Panc1 (cell line): Measurements from ENCODE around the gene LTO1. TPM values are rescaled to one million over a fixed set of nuclear protein-coding genes. Genes with fewer than 3 reads are reported as not detected.

Experiments used
- ATAC-seq: fragments of 200-7000 bp; cut with Tn5 transposase; 2 replicates; pipeline ENCODE4 v1.9.1; 2020; ENCODE audit warnings: mild to moderate bottlenecking, moderate library complexity
- BruUV-seq: library from RNA; stranded (reverse); fragments of 400-500 nt; replicated peaks from 2 replicates; lab custom pipeline; 2021; lab: Mats Ljungman, UMichigan
- CTCF ChIA-PET: fragments of 300-600 bp; sonication (Branson Sonifier 250); formaldehyde crosslinking; loops from one replicate; lab custom pipeline; 2022; ENCODE audit warnings: antibody characterized with exemption; lab: Charles Lee
- POLR2A ChIA-PET: fragments of 300-600 bp; sonication (Branson Sonifier 250); formaldehyde crosslinking; loops from one replicate; lab custom pipeline; 2022; ENCODE audit warnings: antibody characterized with exemption; lab: Charles Lee
- DNase-seq: peaks from one replicate; pipeline ENCODE4 v3.0.0-alpha.2; 2010; ENCODE audit warnings: low read depth, low spot score
- H3K27ac ChIP-seq: 2 replicates; pipeline ENCODE4 v1.5.1; 2011; ENCODE audit warnings: mild to moderate bottlenecking, low read length, inconsistent platforms
- H3K27me3 ChIP-seq: fragments of 200-500 bp; sonication (Bioruptor generic); 2 replicates; pipeline ENCODE4 v1.6.0; 2014; ENCODE audit warnings: low read length, inconsistent platforms; ENCODE audit not compliant: control insufficient read depth, insufficient read depth
- H3K36me3 ChIP-seq: fragments of 200-500 bp; sonication (Bioruptor generic); 2 replicates; pipeline ENCODE4 v1.5.1; 2014; ENCODE audit warnings: inconsistent platforms, mild to moderate bottlenecking, low read length, moderate library complexity; ENCODE audit not compliant: control insufficient read depth, insufficient read depth
- H3K4me1 ChIP-seq: 2 replicates; pipeline ENCODE4 v1.5.1; 2011; ENCODE audit warnings: inconsistent platforms, mild to moderate bottlenecking, low read length, moderate library complexity; ENCODE audit not compliant: control insufficient read depth, insufficient read depth
- H3K4me3 ChIP-seq, 2 experiments: 2 replicates each; pipeline ENCODE4 v1.5.1; 2011 to 2012; ENCODE audit warnings: low read depth in 2 of 2, low read length in 2 of 2, mild to moderate bottlenecking in 2 of 2, inconsistent platforms in 1 of 2, moderate library complexity in 1 of 2
- H3K9me3 ChIP-seq: fragments of 200-500 bp; sonication (Bioruptor generic); 2 replicates; pipeline ENCODE4 v1.5.1; 2014; ENCODE audit warnings: low read depth, mild to moderate bottlenecking, inconsistent platforms, low read length, moderate library complexity; ENCODE audit not compliant: control insufficient read depth, insufficient read depth
- POLR2AphosphoS5 ChIP-seq: IDR thresholded peaks from 2 replicates; pipeline ENCODE4 v1.6.1; 2012; ENCODE audit warnings: mild to moderate bottlenecking, low read depth, low read length, moderate library complexity
- SIN3A ChIP-seq: IDR thresholded peaks from 2 replicates; pipeline ENCODE4 v1.6.1; 2012; ENCODE audit warnings: low read depth, mild to moderate bottlenecking, low read length, moderate library complexity, borderline replicate concordance; ENCODE audit not compliant: insufficient read depth
- TCF7L2 ChIP-seq: IDR thresholded peaks from 2 replicates; pipeline ENCODE4 v1.6.1; 2011; ENCODE audit warnings: mild to moderate bottlenecking, low read depth, low read length, inconsistent platforms
- in situ Hi-C: cut with HindIII; loops from 2 replicates; pipeline ENCODE4 v1.10.0; 2016; ENCODE audit warnings: low sequenced_read_pairs, low pct_unique_long_range_greater_than_20kb
- intact Hi-C: fragments of 100-400 bp; cut with micrococcal nuclease; formaldehyde crosslinking; loops from one replicate; pipeline ENCODE4 v1.10.0; 2022; ENCODE audit not compliant: unreplicated experiment
- total RNA-seq: library from RNA; stranded (reverse); gene quantifications from one replicate; pipeline ENCODE4 v1.2.1, GENCODE V29; 2021; ENCODE audit not compliant: unreplicated experiment
- TF ChIP-seq, protein P1 (sequence below): fragments of 450-650 bp; IDR thresholded peaks from 2 replicates; pipeline ENCODE4 v1.5.1; 2017; ENCODE audit warnings: mild to moderate bottlenecking
- TF ChIP-seq, protein P2 (sequence below), 2 experiments: IDR thresholded peaks; 2 replicates each; pipeline ENCODE4 v1.6.1; 2011 to 2012; ENCODE audit warnings: low read depth in 2 of 2, control low read depth in 1 of 2, low read length in 1 of 2, mild to moderate bottlenecking in 1 of 2, moderate library complexity in 1 of 2; ENCODE audit not compliant: insufficient read depth in 1 of 2

Gene LTO1
- total RNA-seq, 1 experiment from 2014 or later: 28.7 TPM

DNA sequence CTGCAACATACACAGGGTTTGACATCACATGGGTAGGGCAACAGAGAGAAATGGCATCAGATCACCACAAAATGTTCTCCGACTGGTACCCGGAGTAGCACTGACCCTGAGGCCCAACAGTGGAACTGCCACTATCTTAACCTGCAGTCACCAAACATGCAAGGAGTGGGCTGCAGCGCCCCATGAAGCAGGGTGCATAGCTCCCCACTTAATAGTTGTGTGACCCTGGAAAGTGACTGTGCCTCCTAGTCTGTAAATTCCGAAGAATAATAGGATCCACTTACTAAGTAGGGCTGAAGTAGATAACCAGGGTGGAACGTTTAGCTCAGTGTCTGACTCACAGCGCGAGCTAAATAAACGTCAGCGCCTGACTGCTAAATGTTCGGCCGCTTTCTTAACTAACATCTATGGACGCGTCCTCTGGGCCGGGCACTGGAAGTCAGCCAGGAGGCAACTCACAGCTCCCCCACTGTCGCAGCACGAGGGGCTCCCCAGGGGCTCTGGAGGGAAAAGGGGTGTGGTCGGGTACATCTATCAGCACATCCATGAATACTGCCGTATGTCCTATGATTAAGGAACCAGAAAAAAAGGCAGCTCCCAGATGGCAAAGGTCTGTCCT, 777 bp downstream of the LTO1 start:
- CTCF ChIA-PET: no interaction called here
- H3K9me3 ChIP-seq: no peaks in the 10 kb centered on the region
- BruUV-seq: TSS peak; percentile 68
- H3K36me3 ChIP-seq: peaks cover 4% of the 10 kb centered on the region; the same call in 1 of the 2 replicates
- in situ Hi-C loops: no loop called here
- TF ChIP-seq POLR2AphosphoS5: no peak
- TF ChIP-seq, protein P1, sequence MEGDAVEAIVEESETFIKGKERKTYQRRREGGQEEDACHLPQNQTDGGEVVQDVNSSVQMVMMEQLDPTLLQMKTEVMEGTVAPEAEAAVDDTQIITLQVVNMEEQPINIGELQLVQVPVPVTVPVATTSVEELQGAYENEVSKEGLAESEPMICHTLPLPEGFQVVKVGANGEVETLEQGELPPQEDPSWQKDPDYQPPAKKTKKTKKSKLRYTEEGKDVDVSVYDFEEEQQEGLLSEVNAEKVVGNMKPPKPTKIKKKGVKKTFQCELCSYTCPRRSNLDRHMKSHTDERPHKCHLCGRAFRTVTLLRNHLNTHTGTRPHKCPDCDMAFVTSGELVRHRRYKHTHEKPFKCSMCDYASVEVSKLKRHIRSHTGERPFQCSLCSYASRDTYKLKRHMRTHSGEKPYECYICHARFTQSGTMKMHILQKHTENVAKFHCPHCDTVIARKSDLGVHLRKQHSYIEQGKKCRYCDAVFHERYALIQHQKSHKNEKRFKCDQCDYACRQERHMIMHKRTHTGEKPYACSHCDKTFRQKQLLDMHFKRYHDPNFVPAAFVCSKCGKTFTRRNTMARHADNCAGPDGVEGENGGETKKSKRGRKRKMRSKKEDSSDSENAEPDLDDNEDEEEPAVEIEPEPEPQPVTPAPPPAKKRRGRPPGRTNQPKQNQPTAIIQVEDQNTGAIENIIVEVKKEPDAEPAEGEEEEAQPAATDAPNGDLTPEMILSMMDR: no peak
- TF ChIP-seq, protein P2, sequence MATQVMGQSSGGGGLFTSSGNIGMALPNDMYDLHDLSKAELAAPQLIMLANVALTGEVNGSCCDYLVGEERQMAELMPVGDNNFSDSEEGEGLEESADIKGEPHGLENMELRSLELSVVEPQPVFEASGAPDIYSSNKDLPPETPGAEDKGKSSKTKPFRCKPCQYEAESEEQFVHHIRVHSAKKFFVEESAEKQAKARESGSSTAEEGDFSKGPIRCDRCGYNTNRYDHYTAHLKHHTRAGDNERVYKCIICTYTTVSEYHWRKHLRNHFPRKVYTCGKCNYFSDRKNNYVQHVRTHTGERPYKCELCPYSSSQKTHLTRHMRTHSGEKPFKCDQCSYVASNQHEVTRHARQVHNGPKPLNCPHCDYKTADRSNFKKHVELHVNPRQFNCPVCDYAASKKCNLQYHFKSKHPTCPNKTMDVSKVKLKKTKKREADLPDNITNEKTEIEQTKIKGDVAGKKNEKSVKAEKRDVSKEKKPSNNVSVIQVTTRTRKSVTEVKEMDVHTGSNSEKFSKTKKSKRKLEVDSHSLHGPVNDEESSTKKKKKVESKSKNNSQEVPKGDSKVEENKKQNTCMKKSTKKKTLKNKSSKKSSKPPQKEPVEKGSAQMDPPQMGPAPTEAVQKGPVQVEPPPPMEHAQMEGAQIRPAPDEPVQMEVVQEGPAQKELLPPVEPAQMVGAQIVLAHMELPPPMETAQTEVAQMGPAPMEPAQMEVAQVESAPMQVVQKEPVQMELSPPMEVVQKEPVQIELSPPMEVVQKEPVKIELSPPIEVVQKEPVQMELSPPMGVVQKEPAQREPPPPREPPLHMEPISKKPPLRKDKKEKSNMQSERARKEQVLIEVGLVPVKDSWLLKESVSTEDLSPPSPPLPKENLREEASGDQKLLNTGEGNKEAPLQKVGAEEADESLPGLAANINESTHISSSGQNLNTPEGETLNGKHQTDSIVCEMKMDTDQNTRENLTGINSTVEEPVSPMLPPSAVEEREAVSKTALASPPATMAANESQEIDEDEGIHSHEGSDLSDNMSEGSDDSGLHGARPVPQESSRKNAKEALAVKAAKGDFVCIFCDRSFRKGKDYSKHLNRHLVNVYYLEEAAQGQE (IDR thresholded peaks at IDR 0.05; ENCODE audit: insufficient read depth in 1 of 2, low read depth in 2 of 2, low read length in 1 of 2): no peak
- TF ChIP-seq SIN3A: no peak
- TF ChIP-seq TCF7L2: no peak
- ATAC-seq: no peak
- no peak for DNase-seq
- H3K4me1 ChIP-seq: peaks cover 13% of the 10 kb centered on the region
- POLR2A ChIA-PET: interaction anchor here (1.5 kb wide), 1 partner anchor 380 kb away, joined by 4 read pairs; the partner anchor contains the start of gene MYEOV
- no peaks in the 10 kb centered on the region for H3K27me3 ChIP-seq
- intact Hi-C loops: loop anchor here (10.0 kb wide), 1 partner anchor 570 kb away; no protein-coding TSS in a partner anchor
- H3K27ac ChIP-seq: peak overlapping the region; percentile 84
- peak overlapping the region; percentile 82 to 99 for H3K4me3 ChIP-seq

DNA sequence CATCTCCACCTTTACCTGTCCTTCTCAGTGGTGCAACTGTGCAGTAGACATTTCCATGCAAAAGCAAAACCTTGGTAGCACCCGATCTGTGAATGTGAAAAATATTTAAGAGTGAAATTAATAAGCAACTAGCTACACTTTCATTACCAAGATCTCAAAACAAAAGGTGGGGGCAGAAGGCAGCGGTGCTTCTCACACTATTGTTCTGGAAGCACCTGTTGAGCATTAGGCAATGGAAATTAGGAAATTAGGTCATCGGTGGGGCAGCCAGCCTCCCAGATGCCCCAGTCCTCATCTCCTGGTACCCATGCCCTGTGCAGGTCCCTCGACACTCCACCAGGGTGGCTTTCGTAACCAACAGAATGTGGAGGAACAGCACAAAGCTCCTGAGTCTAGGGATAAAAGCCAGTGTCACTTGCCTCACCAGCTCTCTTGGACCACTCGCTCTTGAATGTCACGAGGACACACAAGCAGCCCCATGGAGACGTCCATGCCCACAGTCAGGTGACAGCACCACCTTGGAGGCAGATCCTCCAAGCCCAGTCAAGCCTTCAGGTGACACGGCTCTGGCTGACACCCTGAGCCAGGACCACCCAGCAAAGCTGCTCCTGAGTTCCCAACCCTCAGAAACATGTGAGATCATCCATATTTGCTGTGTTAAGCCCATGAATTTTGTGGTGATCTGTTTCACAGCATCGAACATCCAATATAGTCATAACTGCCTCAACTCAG, 3.3 kb downstream of the LTO1 start:
- in situ Hi-C loops: no loop called here

More for the DNA sequence above, 3.3 kb downstream of the LTO1 start:
- Histone ChIP-seq H3K27me3 (no peaks in the 10 kb centered on the region), H3K27ac (no peak overlapping the region), H3K4me3 (no peak overlapping the region), H3K9me3 (no peaks in the 10 kb centered on the region), H3K36me3 (peaks cover 4% of the 10 kb centered on the region; the same call in 1 of the 2 replicates), H3K4me1 (peaks cover 13% of the 10 kb centered on the region)
- no peak for TF ChIP-seq SIN3A
- TF ChIP-seq, protein P1: no peak
- TF ChIP-seq, protein P2 (IDR thresholded peaks at IDR 0.05; ENCODE audit: insufficient read depth in 1 of 2, low read depth in 2 of 2, low read length in 1 of 2): no peak
- no peak for TF ChIP-seq POLR2AphosphoS5
- TF ChIP-seq TCF7L2: no peak
- DNase-seq (no peak), ATAC-seq (no peak)
- BruUV-seq: no TSS peak
- CTCF ChIA-PET: interaction anchor here (0.6 kb wide), 1 partner anchor 9 kb away, joined by 3 read pairs; no protein-coding TSS in a partner anchor
- POLR2A ChIA-PET: interaction anchor here (1.1 kb wide), 1 partner anchor 375 kb away, joined by 3 read pairs; no protein-coding TSS in a partner anchor
- intact Hi-C loops: loop anchor here (10.0 kb wide), 1 partner anchor 567 kb away; no protein-coding TSS in a partner anchor
